ENCODE results near the gene IL10RA. TPM values are rescaled to one million over a fixed set of nuclear protein-coding genes. Genes with fewer than 3 reads are reported as not detected.
"Not testable (repeated sequence)": the region's sequence is repeated elsewhere in the genome, so short reads cannot be mapped to it uniquely, and the experiment has no call there.

The IL10RA gene
- total and polyA plus RNA-seq, 3 donors from 2014 or later, result 3.6 to 12.8 (median 7.6) TPM

DNA sequence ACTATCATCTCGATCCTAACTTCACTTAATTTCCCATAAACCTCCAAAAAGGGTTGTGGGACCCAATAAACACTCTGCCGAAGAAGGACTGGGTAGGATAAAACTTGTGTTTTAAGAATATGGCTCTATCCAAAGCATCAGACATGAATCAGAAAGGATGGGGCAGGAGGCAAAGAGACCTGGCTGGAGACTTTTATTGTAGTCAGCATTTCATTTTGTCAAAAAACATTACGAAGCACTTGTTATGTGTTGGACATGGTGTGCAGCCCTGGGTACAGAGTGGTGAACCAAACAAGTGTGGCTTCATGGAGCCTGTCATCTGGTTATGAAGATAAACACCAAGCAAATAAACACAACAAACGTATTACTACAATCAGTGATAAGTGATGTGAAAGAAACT is 17.3 kb downstream of the IL10RA start:
- peaks cover 5% of the 10 kb centered on the region for H3K4me1 ChIP-seq
- WGBS, 2 donors, result 76 to 91% methylated on average over 4 of the region's 4 CpGs
- intact Hi-C loops (cut with DNase I; ENCODE audit: low total_unique reads), result no loop called here
- H3K9me3 ChIP-seq, result no peaks in the 10 kb centered on the region
- H3K27ac ChIP-seq, result no peak overlapping the region
- TF ChIP-seq POLR2A (IDR thresholded peaks at IDR 0.05), result no peak
- TF ChIP-seq, protein P1, sequence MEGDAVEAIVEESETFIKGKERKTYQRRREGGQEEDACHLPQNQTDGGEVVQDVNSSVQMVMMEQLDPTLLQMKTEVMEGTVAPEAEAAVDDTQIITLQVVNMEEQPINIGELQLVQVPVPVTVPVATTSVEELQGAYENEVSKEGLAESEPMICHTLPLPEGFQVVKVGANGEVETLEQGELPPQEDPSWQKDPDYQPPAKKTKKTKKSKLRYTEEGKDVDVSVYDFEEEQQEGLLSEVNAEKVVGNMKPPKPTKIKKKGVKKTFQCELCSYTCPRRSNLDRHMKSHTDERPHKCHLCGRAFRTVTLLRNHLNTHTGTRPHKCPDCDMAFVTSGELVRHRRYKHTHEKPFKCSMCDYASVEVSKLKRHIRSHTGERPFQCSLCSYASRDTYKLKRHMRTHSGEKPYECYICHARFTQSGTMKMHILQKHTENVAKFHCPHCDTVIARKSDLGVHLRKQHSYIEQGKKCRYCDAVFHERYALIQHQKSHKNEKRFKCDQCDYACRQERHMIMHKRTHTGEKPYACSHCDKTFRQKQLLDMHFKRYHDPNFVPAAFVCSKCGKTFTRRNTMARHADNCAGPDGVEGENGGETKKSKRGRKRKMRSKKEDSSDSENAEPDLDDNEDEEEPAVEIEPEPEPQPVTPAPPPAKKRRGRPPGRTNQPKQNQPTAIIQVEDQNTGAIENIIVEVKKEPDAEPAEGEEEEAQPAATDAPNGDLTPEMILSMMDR (IDR thresholded peaks at IDR 0.05), result no peak
- no peaks in the 10 kb centered on the region for H3K36me3 ChIP-seq (ENCODE audit: low read depth, missing control alignments)
- DNase-seq, result no peak
- no peak overlapping the region for H3K4me3 ChIP-seq
- no peaks in the 10 kb centered on the region for H3K27me3 ChIP-seq

GRCh38 chr11:118004543-118005223 is 18.5 kb downstream of the IL10RA start:
- no peak for DNase-seq
- Histone ChIP-seq H3K4me3 (no peak overlapping the region), H3K27me3 (no peaks in the 10 kb centered on the region), H3K4me1 (peaks cover 5% of the 10 kb centered on the region), H3K9me3 (no peaks in the 10 kb centered on the region), H3K27ac (no peak overlapping the region), H3K36me3 (ENCODE audit: low read depth, missing control alignments) (no peaks in the 10 kb centered on the region)
- TF ChIP-seq POLR2A (IDR thresholded peaks at IDR 0.05), result no peak
- TF ChIP-seq, protein P1 (IDR thresholded peaks at IDR 0.05), result no peak
- intact Hi-C loops (cut with DNase I; ENCODE audit: low total_unique reads), result no loop called here
- 92 to 96% methylated on average over 7 of the region's 7 CpGs for WGBS, 2 donors

- peaks cover 5% of the 10 kb centered on the region for H3K4me1 ChIP-seq
- H3K27ac ChIP-seq, result no peak overlapping the region
- no peak for DNase-seq
- H3K9me3 ChIP-seq, result no peaks in the 10 kb centered on the region
- no peaks in the 10 kb centered on the region for H3K27me3 ChIP-seq
- TF ChIP-seq, protein P1 (IDR thresholded peaks at IDR 0.05), result no peak
- TF ChIP-seq POLR2A (IDR thresholded peaks at IDR 0.05), result no peak
- H3K4me3 ChIP-seq, result no peak overlapping the region
- H3K36me3 ChIP-seq (ENCODE audit: low read depth, missing control alignments), result no peaks in the 10 kb centered on the region
- intact Hi-C loops (cut with DNase I; ENCODE audit: low total_unique reads), result no loop called here
- WGBS, 2 donors, result 84 to 93% methylated on average over 12 of the region's 12 CpGs
Observed at GRCh38 chr11:118005224-118006152, 19.3 kb downstream of the IL10RA start.

GRCh38 chr11:118006153-118006534 is 19.9 kb downstream of the IL10RA start:
- H3K4me3 ChIP-seq, result no peak overlapping the region
- no peak for DNase-seq
- no peaks in the 10 kb centered on the region for H3K36me3 ChIP-seq (ENCODE audit: low read depth, missing control alignments)
- intact Hi-C loops (cut with DNase I; ENCODE audit: low total_unique reads), result no loop called here
- peaks cover 5% of the 10 kb centered on the region for H3K4me1 ChIP-seq
- H3K9me3 ChIP-seq, result no peaks in the 10 kb centered on the region
- H3K27me3 ChIP-seq, result no peaks in the 10 kb centered on the region
- no peak overlapping the region for H3K27ac ChIP-seq
- WGBS, 2 donors, result 88 to 98% methylated on average over 4 of the region's 4 CpGs
- no peak for TF ChIP-seq POLR2A (IDR thresholded peaks at IDR 0.05)

DNA sequence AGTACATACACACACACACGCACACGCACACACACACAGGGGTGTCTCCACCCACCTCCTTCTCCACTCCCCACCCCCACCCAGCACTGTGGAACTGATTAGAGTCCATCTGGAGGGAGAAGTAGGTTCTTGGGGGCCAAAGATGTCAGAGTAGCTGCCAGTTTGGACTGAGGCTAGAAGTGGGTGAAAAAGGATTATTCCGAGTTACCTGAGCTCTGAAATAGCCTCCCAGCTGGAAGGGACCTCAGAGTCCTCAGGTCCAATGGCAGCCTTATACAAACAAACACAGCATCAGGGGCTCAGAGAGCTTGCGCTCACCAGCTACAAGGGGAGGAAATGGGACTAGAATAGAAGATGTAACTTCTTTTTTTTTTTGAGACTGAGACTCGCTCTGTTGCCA is 20.8 kb downstream of the IL10RA start:
- Histone ChIP-seq H3K36me3 (ENCODE audit: low read depth, missing control alignments) (no peaks in the 10 kb centered on the region), H3K27me3 (no peaks in the 10 kb centered on the region), H3K4me3 (no peak overlapping the region), H3K9me3 (no peaks in the 10 kb centered on the region), H3K27ac (no peak overlapping the region), H3K4me1 (peaks cover 5% of the 10 kb centered on the region)
- TF ChIP-seq, protein P1 (IDR thresholded peaks at IDR 0.05), result no peak
- no peak for TF ChIP-seq POLR2A (IDR thresholded peaks at IDR 0.05)
- 88% methylated on average over 5 of the region's 5 CpGs for WGBS, 2 donors
- DNase-seq, result no peak
- intact Hi-C loops (cut with DNase I; ENCODE audit: low total_unique reads), result no loop called here

DNA sequence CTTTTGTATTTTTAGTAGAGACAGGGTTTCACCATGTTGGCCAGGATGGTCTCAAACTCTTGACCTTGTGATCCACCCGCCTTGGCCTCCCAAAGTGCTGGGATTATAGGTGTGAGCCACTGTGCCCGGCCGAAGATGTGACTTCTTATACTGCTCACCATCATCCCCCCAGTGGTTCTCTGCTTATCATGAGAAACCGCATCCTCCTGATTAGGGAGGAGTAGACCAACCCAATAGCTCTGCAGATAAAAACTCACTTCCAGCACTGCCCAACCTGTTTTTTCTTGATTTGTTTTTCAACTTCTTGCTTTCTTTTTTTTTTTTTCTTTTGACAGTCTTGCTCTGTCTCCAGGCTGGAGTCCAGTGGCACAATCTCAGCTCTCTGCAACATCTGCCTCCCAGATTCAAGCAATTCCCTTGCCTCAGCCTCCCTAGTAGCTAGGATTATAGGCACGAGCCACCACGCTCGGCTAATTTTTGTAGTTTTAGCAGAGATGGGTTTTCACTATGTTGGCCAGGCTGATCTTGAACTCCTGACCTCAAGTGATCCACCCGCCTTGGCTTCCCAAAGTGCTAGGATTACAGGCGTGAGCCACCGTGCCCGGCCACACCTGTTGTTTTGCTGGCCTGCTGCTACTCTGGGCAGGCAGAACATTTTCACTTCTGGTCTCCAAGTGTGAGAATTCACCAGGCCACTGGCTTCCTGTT is 21.5 kb downstream of the IL10RA start:
- H3K9me3 ChIP-seq; H3K27ac ChIP-seq; H3K36me3 ChIP-seq (ENCODE audit: low read depth, missing control alignments); H3K27me3 ChIP-seq; H3K4me3 ChIP-seq; intact Hi-C loops (cut with DNase I; ENCODE audit: low total_unique reads); DNase-seq; H3K4me1 ChIP-seq: not testable (repeated sequence)
- 84 to 88% methylated on average over 11 of the region's 11 CpGs for WGBS, 2 donors
